Activated B cell treated with CpG ODN at 0.5 μM for 24 hours (primary cell): ENCODE data around the gene SCUBE1. TPM values are rescaled to one million over a fixed set of nuclear protein-coding genes. Genes with fewer than 3 reads are reported as not detected.

Experiments used
- ATAC-seq: fragments of 200-7000 bp; cut with Tn5 transposase; one replicate; pipeline ENCODE4 v1.10.0; 2021; ENCODE audit warnings: low read depth, mild to moderate bottlenecking, moderate library complexity
- CTCF ChIA-PET: fragments of 350-600 bp; sonication (Branson Sonifier 250); formaldehyde crosslinking; loops from one replicate; lab custom pipeline; 2021; ENCODE audit warnings: antibody characterized with exemption; lab: Charles Lee
- POLR2A ChIA-PET: fragments of 350-600 bp; sonication (Branson Sonifier 250); formaldehyde crosslinking; loops from one replicate; lab custom pipeline; 2021; ENCODE audit warnings: antibody characterized with exemption; lab: Charles Lee
- DNase-seq: peaks from one replicate; pipeline ENCODE4 v3.0.0; 2022
- H3K27ac Mint-ChIP-seq: one replicate; pipeline ENCODE4 v1.8.0; 2020; ENCODE audit warnings: mixed read lengths
- H3K27me3 Mint-ChIP-seq: one replicate; pipeline ENCODE4 v1.8.0; 2021; ENCODE audit warnings: mixed read lengths
- H3K36me3 Mint-ChIP-seq: one replicate; pipeline ENCODE4 v1.8.0; 2021; ENCODE audit warnings: low read depth, mixed read lengths
- H3K4me1 Mint-ChIP-seq: one replicate; pipeline ENCODE4 v1.8.0; 2021; ENCODE audit warnings: mixed read lengths
- H3K4me3 Mint-ChIP-seq: one replicate; pipeline ENCODE4 v1.8.0; 2020; ENCODE audit warnings: mild to moderate bottlenecking, mixed read lengths
- H3K9me3 Mint-ChIP-seq: one replicate; pipeline ENCODE4 v1.8.0; 2020; ENCODE audit warnings: mixed read lengths
- intact Hi-C: fragments of 100-400 bp; cut with micrococcal nuclease; formaldehyde crosslinking; loops from one replicate; pipeline ENCODE4 v1.15.1; 2024
- total RNA-seq: library from RNA; stranded (reverse); gene quantifications from 2 replicates; pipeline ENCODE4 v1.2.3, GENCODE V29; 2022
- TF ChIP-seq, protein P1 (sequence below): fragments of 200-600 bp; IDR thresholded peaks from one replicate; pipeline ENCODE4 v1.8.0; 2022; ENCODE audit warnings: antibody characterized with exemption, mild to moderate bottlenecking

The SCUBE1 gene
- total RNA-seq, 1 donor from 2014 or later = not detected

GRCh38 chr22:43337946-43338345 is 5.2 kb downstream of the SCUBE1 start:
- no peak overlapping the region for H3K4me3 Mint-ChIP-seq
- no peak overlapping the region for H3K27ac Mint-ChIP-seq
- H3K9me3 Mint-ChIP-seq = no peaks in the 10 kb centered on the region
- ChIA-PET POLR2A (no interaction called here), CTCF (no interaction called here)
- intact Hi-C loops = no loop called here
- peaks cover 12% of the 10 kb centered on the region for H3K4me1 Mint-ChIP-seq
- DNase-seq (no peak), ATAC-seq (no peak)
- H3K27me3 Mint-ChIP-seq = peaks cover 22% of the 10 kb centered on the region
- no peaks in the 10 kb centered on the region for H3K36me3 Mint-ChIP-seq
- TF ChIP-seq, protein P1, sequence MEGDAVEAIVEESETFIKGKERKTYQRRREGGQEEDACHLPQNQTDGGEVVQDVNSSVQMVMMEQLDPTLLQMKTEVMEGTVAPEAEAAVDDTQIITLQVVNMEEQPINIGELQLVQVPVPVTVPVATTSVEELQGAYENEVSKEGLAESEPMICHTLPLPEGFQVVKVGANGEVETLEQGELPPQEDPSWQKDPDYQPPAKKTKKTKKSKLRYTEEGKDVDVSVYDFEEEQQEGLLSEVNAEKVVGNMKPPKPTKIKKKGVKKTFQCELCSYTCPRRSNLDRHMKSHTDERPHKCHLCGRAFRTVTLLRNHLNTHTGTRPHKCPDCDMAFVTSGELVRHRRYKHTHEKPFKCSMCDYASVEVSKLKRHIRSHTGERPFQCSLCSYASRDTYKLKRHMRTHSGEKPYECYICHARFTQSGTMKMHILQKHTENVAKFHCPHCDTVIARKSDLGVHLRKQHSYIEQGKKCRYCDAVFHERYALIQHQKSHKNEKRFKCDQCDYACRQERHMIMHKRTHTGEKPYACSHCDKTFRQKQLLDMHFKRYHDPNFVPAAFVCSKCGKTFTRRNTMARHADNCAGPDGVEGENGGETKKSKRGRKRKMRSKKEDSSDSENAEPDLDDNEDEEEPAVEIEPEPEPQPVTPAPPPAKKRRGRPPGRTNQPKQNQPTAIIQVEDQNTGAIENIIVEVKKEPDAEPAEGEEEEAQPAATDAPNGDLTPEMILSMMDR = no peak

DNA sequence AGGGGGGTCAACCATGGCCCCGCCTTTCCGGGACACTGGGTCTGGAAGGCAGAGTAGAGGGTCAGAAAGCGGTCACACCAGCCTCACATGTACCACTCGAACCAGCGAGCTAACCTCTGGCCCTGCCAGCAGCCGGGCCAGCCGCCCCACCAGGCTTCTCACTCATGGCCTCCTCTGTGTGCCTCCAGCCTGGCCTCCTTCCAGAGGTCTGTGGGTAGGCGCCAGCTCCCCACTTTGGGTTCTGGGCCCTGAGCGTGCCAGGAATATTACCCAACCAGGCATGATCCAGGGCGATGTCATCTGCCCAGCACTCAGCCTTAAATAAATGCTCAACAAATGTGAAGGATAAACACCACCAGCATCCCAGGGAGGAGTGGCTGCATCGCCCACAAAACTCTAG is 5.8 kb downstream of the SCUBE1 start:
- Mint-ChIP-seq H3K4me3 (no peak overlapping the region), H3K36me3 (no peaks in the 10 kb centered on the region), H3K27me3 (peaks cover 21% of the 10 kb centered on the region), H3K9me3 (no peaks in the 10 kb centered on the region), H3K27ac (no peak overlapping the region), H3K4me1 (peaks cover 10% of the 10 kb centered on the region)
- CTCF ChIA-PET = no interaction called here
- intact Hi-C loops = no loop called here
- TF ChIP-seq, protein P1 = no peak
- DNase-seq (no peak), ATAC-seq (no peak)
- POLR2A ChIA-PET = no interaction called here

DNA sequence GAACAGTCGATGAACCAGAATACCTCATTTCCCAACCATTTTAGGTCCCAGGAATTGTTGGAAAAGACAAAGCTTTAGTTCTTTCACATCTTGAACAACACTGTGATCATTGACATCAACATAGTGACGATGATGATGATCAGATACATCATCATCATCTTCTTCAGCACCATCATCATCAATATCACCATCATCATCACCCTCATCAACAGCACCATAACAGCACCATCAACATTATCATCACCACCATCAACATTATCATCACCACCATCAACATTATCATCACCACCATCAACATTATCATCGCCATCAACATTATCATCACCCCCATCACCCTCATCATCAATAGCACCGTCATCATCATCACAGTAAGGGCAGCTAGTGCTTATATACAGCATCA is 8.8 kb downstream of the SCUBE1 start:
- ChIA-PET CTCF (no interaction called here), POLR2A (interaction anchor here (0.6 kb wide), 1 partner anchor 185 kb away, joined by 3 read pairs; no protein-coding TSS in a partner anchor)
- H3K9me3 Mint-ChIP-seq = no peaks in the 10 kb centered on the region
- H3K4me1 Mint-ChIP-seq = no peaks in the 10 kb centered on the region
- no peak for ATAC-seq
- H3K27me3 Mint-ChIP-seq = no peaks in the 10 kb centered on the region
- intact Hi-C loops = no loop called here
- TF ChIP-seq, protein P1 = no peak
- no peaks in the 10 kb centered on the region for H3K36me3 Mint-ChIP-seq
- no peak overlapping the region for H3K27ac Mint-ChIP-seq
- DNase-seq = no peak
- no peak overlapping the region for H3K4me3 Mint-ChIP-seq

GRCh38 chr22:43333978-43334377 is 9.2 kb downstream of the SCUBE1 start:
- ChIA-PET POLR2A (interaction anchor here (0.6 kb wide), 1 partner anchor 185 kb away, joined by 3 read pairs; no protein-coding TSS in a partner anchor), CTCF (no interaction called here)
- Mint-ChIP-seq H3K27me3 (no peaks in the 10 kb centered on the region), H3K36me3 (no peaks in the 10 kb centered on the region), H3K4me1 (no peaks in the 10 kb centered on the region), H3K27ac (no peak overlapping the region), H3K9me3 (no peaks in the 10 kb centered on the region), H3K4me3 (no peak overlapping the region)
- DNase-seq (no peak), ATAC-seq (no peak)
- intact Hi-C loops = no loop called here
- TF ChIP-seq, protein P1 = no peak

GRCh38 chr22:43333156-43333555 is 10.0 kb downstream of the SCUBE1 start:
- H3K4me1 Mint-ChIP-seq = no peaks in the 10 kb centered on the region
- H3K9me3 Mint-ChIP-seq = no peaks in the 10 kb centered on the region
- no peaks in the 10 kb centered on the region for H3K27me3 Mint-ChIP-seq
- ChIA-PET POLR2A (no interaction called here), CTCF (no interaction called here)
- TF ChIP-seq, protein P1 = no peak
- H3K4me3 Mint-ChIP-seq = no peak overlapping the region
- intact Hi-C loops = no loop called here
- DNase-seq (no peak), ATAC-seq (no peak)
- no peak overlapping the region for H3K27ac Mint-ChIP-seq
- no peaks in the 10 kb centered on the region for H3K36me3 Mint-ChIP-seq
